KOPT-K1 (cell line): ENCODE measurements around the gene PRKN.

Source experiments
- H3K27ac ChIP-seq: fragments of 200-600 bp; sonication (generic); 2 replicates; pipeline ENCODE4 v1.5.1; 2016; ENCODE audit warnings: antibody characterized with exemption, mild to moderate bottlenecking, low read depth, low read length; ENCODE audit not compliant: poor library complexity, severe bottlenecking
- H3K36me3 ChIP-seq: fragments of 200-600 bp; sonication (generic); 2 replicates; pipeline ENCODE4 v1.5.1; 2017; ENCODE audit warnings: antibody characterized with exemption, mild to moderate bottlenecking, low read length, moderate library complexity; ENCODE audit not compliant: insufficient read depth
- H3K9me3 ChIP-seq: fragments of 200-600 bp; sonication (generic); 2 replicates; pipeline ENCODE4 v1.5.1; 2017; ENCODE audit warnings: antibody characterized with exemption, low read length, mild to moderate bottlenecking; ENCODE audit not compliant: insufficient read depth, poor library complexity, severe bottlenecking

The PRKN gene

GRCh38 chr6:162674452-162674851 is 53.1 kb downstream of the PRKN start:
- Histone ChIP-seq H3K36me3 (no peaks in the 10 kb centered on the region), H3K27ac (no peak overlapping the region), H3K9me3 (no peaks in the 10 kb centered on the region)

DNA sequence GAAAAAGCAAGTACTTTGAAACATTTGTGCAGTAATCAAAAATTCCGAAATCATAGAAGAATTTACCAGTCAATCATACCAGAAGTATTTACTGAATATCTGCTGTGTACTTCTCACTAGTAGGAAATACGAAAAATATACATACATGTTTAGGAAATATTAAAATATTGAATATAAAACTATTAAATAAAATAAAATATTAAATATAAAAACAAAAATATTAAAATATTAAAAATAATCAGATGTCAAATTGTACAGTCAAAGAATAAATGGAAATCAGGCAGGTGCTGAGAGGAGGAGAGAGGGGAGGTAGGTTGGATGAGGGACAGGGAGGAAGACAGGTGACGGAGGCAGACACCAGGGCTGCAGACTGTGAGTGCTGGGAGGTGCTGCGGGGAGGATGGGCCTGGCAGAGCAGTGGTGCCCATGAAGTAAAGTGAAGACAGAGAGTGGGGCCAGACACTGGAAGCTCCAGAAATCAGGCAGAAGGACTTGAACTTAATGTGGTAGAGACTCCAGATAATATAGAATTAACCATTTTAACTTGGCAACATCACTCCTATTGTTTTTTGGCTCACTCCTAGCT is 55.9 kb downstream of the PRKN start:
- no peaks in the 10 kb centered on the region for H3K9me3 ChIP-seq
- H3K27ac ChIP-seq, result no peak overlapping the region
- H3K36me3 ChIP-seq, result no peaks in the 10 kb centered on the region

- Histone ChIP-seq H3K27ac (no peak overlapping the region), H3K9me3 (no peaks in the 10 kb centered on the region)
Measured at GRCh38 chr6:162670345-162670744, 57.2 kb downstream of the PRKN start.

DNA sequence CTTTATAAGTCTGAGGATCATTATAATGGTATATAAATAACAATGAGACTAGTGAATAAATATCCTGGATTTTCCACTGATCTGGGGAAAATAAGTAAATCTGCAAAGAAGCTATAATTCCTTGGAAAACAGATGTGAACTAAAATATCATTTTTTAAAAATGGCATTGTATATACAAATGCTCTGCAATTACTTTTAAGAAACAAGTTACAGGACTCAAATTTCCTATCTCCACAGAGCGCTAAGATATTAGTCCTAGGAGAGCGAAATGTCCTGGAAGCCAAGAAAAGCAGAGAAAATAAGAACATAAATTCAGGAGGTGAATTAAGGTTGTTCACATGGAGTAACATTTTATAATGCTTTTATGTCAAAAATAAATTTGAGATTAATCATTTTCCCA is 61.3 kb downstream of the PRKN start:
- Histone ChIP-seq H3K27ac (no peak overlapping the region), H3K36me3 (no peaks in the 10 kb centered on the region), H3K9me3 (no peaks in the 10 kb centered on the region)

More at GRCh38 chr6:162670345-162670744, 57.2 kb downstream of the PRKN start:
- H3K36me3 ChIP-seq, result no peaks in the 10 kb centered on the region

GRCh38 chr6:162653808-162654207 is 73.8 kb downstream of the PRKN start:
- Histone ChIP-seq H3K9me3 (no peaks in the 10 kb centered on the region), H3K27ac (no peak overlapping the region), H3K36me3 (no peaks in the 10 kb centered on the region)

DNA sequence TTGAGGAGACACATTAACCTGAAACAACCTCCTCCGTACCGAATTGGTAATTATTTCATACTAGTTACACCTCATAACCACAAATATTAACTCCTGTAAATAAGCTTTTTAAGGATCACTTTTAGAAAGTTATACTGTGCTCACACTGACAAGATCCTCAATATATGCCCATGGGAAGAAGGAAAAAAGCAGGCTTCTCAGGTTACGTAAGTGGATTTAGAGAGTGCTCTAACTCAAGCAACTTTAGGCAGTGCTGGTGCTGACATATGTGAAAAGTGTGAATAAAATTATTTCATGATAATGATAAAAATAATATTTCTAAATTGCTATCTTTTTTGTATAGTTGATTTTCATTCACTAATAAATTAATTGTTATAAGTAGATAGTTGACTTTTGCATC is 76.1 kb downstream of the PRKN start:
- H3K36me3 ChIP-seq, result no peaks in the 10 kb centered on the region
- H3K27ac ChIP-seq, result no peak overlapping the region
- H3K9me3 ChIP-seq, result no peaks in the 10 kb centered on the region

DNA sequence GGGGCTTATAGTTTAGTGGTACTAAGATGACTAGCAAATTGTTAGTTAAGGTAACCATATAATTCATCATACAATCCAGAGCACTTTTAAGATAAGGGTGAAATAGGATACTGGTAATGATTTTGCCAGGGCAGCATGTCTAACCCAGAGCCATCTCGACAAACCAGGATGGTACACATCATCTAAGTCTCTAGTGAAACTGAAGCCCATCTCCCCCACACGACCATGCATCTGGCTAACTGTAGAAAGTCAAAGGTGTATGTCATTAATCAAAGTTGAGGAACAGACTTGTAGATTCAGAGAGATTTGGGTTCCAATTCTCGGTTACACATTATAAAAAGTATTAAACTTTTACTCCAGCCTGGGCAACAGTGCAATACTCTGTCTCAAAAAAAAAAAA is 78.3 kb downstream of the PRKN start:
- H3K27ac ChIP-seq, result no peak overlapping the region
- no peaks in the 10 kb centered on the region for H3K36me3 ChIP-seq
- no peaks in the 10 kb centered on the region for H3K9me3 ChIP-seq

DNA sequence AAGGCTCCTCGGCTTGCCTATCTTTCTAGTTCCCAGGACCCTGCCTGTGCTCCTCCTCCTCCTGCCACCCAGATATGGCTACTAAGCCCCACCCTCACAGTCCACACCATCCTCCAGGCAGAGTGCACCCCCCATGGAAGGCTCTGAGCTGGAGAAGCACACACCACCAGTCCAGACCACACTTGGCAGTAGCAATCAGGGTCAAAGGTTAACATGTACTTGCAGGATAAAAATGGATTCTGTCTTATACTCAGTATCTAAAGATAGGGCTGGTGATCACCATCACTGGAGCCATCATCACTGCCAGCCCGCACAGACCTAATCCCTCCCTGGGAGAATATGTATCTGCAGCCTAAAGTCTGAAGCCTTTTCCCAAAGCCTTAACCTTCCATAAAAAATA is 83.4 kb downstream of the PRKN start:
- H3K27ac ChIP-seq, result no peak overlapping the region
- no peaks in the 10 kb centered on the region for H3K9me3 ChIP-seq
- H3K36me3 ChIP-seq, result no peaks in the 10 kb centered on the region

GRCh38 chr6:162640756-162641155 is 86.8 kb downstream of the PRKN start:
- H3K9me3 ChIP-seq, result no peaks in the 10 kb centered on the region
- H3K36me3 ChIP-seq, result no peaks in the 10 kb centered on the region
- no peak overlapping the region for H3K27ac ChIP-seq

GRCh38 chr6:162639951-162640350 is 87.6 kb downstream of the PRKN start:
- Histone ChIP-seq H3K27ac (no peak overlapping the region), H3K36me3 (no peaks in the 10 kb centered on the region), H3K9me3 (no peaks in the 10 kb centered on the region)

DNA sequence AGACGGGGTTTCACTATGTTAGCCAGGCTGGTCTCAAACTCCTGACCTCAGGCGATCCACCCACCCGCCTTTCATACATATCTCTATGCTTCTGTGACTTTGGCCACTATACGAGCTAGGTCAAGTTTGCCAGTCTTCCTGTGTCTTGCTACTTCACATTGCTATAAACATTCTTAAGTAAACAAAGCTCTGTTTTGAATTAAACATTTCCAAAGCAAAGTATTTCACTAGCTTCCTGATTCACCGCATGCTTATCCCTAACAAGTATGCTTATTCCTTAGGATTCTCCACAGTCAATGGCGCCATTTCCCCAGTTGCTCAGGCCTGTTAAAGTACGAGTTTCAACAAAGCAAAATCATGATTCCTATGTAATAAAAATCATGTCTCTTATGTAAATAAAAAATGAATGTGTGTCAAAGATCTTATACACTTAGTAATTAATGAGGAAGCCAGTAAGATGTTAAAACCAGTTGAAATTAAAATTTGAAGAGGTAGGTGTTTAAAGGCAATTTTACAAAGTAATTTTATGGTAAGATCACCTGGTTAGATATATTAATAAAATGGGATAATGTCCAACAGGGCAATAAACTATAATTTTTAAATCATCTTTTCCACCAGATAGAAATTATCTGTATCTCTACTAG is 88.5 kb downstream of the PRKN start:
- Histone ChIP-seq H3K27ac (no peak overlapping the region), H3K9me3 (no peaks in the 10 kb centered on the region), H3K36me3 (no peaks in the 10 kb centered on the region)

DNA sequence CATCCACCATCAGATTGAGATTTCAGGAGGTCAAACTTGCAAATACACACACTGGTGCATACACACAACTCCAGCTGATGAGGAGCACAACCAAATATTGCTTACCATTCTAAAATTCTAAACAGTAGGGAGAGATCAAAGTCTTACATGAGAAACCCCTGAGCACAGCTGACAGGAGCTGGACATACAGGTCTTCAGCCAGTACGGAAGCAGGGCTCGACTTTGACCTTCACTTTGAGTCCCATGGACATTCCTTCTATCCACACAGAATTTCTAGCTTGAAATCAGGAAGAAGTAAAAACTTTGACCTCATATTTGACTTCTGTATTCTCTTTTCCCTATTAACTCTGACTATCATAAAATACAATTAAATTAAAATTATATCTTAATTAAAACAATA is 90.2 kb downstream of the PRKN start:
- Histone ChIP-seq H3K36me3 (no peaks in the 10 kb centered on the region), H3K9me3 (no peaks in the 10 kb centered on the region), H3K27ac (no peak overlapping the region)

- H3K27ac ChIP-seq, result no peak overlapping the region
- no peaks in the 10 kb centered on the region for H3K9me3 ChIP-seq
- no peaks in the 10 kb centered on the region for H3K36me3 ChIP-seq
Measured at GRCh38 chr6:162636167-162636566, 91.4 kb downstream of the PRKN start.

DNA sequence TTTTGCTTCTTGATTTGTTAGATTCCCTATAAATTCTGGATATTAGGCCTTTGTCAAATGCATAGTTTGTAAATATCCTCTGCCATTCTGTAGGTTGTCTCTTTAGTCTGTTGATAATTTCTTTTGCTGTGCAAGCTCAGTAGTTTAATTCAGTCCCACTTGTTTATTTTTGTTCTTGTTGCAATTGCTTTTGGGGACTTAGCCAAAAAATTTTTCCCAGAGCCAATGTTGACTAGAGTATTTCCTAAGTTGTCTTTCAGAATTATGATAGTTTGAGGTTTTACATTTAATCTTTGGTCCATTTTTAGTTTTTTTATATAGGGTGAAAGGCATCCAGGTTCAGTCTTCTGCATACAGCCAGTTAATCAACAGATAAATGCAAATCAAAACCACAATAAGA is 96.0 kb downstream of the PRKN start:
- Histone ChIP-seq H3K36me3 (no peaks in the 10 kb centered on the region), H3K9me3 (no peaks in the 10 kb centered on the region), H3K27ac (no peak overlapping the region)

DNA sequence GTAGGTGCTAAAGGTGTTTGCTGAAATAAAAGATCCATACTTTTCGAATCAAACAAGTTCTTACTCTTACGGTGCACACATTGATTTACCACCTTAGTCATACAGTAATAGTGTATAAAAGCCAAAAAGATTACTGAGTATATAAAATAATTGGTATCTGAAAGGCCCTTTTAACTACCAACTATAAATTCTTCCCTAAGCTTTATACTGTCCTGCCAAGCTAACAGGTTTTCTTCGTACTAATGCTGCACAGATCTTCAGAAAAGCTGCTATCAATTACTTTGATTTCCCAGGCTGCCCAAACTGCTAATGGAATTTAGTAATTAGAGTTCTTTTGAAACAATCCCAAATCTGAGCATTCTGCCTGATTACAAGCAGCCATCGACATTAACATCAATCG is 97.5 kb downstream of the PRKN start:
- no peaks in the 10 kb centered on the region for H3K9me3 ChIP-seq
- H3K27ac ChIP-seq, result no peak overlapping the region
- H3K36me3 ChIP-seq, result no peaks in the 10 kb centered on the region

DNA sequence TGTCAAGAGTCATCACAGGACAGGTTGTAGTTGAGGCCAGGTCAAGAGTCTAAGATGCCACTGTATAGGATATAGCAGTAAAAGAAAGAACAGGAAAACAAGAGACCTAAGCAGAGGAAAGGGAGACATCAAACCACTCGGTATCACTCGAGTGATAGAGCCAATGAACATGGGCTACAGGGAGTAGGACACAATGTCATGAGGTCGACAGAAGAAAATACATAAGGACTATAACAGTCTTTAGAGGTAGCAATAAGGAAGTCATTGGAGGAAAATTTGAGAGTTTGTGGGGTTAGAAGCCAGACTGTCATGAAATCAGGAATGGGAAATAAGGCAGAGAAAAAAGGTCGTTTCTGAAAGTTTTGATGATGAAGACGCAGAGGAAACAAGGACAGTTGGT is 99.7 kb downstream of the PRKN start:
- no peak overlapping the region for H3K27ac ChIP-seq
- H3K36me3 ChIP-seq, result no peaks in the 10 kb centered on the region
- H3K9me3 ChIP-seq, result no peaks in the 10 kb centered on the region
